Measurements from ENCODE around the gene KCNB1.

DNA sequence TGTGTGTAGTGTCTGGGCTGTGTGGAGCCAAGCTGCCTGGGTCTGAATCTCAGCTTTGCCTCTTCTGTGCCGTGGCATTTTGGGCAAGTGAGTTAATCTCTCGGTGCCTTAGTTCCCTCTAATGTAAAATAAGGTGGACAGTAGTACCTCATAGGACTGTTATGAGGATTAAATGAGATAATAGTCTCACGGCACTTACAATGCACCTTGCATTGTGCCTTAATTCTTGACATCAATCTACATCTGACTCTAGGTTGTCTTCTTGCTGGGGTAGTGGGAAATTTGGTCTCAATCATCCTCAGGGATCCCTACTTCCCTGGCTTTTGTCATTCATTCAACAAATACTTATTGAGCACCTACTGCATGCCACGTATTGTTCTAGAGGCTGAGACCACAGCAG is 133.9 kb downstream of the KCNB1 start:
- TF ChIP-seq CTCF (IDR thresholded peaks at IDR 0.05) (no peak), POLR2A (IDR thresholded peaks at IDR 0.05) (no peak)

Data from heart left ventricle (tissue), 13 donors.